Left hindlimb (tissue), 1 donor: ENCODE measurements around the gene WNT6.
A peak's percentile ranks its signal among the peaks of the same experiment; 100 is the strongest.

Experiments
- DNase-seq: peaks from one replicate; pipeline ENCODE4 v3.0.0-alpha.2; 2018

Gene WNT6

DNA sequence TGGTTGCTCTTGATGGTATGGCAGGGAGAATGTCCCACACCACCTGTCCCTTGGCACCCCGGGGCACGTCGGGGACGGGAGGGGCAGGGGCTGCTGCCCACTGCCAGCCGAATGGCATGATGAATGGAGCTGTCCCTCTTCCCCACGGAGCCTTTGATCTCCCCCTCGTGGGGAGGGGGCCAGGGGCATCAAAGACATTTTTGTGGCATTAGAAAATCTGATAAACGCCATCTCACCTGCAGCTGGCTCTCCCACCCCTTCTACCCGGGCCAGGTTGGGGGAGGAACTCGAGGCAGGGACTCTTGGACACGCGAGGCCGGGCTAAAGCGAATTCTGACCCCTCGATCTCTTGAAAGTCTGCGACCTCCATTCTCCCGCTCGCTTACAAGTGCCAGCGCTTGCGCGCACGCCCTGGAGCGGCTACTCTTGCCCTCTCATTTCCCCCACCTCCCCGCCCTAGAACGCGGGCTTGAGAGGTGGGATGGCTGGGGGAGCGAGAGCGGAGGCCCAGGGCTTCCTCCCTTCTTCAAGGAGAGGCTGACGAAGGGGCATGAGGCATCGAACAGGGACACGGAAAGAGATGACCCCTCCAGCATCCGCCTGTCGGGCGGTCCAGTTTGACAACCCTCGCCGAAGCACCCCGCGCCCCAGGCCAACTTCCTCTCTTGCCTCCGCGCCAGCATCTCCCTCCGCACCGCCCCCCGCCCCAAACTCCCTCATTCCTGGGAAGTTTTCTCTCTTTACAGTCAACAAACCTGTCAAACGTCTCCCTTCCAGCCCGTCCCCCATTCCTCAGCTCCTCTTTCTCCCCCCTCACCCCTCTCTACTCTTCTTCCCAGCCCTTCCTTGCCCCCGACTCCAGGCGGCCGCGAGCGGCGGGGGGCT is 692 bp upstream of the WNT6 start:
- no peak for DNase-seq

DNA sequence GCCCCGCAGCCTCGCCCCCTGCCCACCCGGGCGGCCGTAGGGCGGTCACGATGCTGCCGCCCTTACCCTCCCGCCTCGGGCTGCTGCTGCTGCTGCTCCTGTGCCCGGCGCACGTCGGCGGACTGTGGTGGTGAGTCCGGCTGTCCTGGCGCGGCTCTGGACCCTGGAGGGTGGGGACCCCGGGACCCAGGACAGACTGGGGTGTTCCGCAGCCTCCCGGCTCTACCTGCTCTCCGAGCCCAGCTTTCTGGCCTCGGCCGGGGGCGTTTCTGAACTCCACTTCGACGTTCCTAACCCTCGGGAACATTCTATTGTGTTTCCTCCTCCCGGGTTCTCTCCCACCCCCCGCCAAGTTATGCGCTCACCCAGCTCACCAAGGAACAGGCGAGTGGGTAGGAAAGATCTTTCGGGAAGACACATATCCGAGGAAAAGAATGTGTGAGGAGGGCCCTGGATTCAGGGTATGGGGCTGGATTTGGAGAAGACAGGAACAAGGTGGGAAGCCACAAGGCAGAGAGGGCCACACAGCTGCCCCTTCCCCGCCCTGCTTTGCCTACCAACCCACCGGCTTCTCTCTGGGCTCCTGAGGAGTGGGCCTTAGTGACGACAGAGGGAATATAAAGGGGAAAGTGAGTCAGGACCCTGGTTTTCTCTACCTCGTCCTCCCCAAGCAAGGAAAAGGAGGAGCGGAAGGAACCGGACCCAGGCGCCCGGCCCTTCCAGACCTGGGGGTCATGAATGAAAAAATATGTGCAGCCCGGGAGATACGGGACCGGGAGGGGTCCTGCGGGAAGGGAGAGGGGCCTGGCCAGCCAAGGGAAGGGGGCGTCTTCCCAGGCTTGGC is 605 bp downstream of the WNT6 start:
- no peak for DNase-seq

DNA sequence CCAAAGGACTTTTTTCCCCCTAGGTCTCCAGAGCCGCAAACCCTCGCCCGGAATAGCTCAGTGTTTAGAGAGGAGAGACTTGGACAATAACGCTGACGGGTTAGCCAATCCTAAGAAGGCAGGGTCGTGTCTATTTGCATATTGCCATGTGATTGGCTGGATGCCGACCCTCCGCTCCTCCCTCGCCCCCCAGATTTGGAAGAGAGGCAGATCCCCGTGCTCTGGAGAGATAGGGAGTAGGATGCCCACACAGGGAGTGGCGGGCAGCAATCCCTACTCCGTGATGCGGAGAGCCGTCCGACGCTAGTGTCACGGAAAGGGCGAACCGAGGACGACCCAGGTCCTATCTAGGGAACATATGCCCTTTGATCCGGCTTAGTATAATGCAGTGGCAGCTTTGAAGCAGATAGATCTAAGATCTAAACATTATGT is 1.4 kb downstream of the WNT6 start:
- DNase-seq: peak; percentile 79

DNA sequence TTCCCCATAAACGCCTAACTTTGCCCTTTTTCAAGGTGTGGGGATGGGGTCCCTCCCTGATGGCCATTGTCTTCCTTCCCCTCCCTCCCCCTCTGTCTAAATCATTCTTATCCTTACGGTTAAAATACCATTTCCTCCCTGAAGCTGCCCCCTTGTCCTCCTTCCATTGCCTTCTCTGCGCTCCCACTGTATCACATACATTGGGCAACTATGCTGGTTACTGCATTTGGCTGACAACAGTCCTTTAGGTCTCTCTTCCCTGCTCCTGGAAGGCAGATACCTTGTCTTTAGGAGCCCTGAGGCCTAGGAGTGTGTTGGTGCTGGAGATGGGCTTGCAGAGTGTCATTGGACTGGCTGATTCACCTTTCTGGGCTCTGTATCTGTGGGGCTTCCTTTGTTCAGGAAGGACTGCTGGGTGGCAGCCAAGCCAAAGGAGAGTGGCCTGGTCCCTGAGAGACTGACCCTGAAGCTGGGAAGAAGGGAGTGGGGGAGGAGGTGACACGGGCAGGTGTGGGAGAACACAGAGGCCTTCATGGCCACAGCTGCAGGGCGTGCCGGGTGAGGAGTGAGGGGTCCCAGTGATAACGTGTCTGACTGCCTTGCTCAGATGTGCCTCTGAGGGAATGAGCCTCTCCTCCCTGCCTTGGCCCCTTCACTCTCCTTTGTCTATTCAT is 2.2 kb downstream of the WNT6 start:
- DNase-seq: no peak

DNA sequence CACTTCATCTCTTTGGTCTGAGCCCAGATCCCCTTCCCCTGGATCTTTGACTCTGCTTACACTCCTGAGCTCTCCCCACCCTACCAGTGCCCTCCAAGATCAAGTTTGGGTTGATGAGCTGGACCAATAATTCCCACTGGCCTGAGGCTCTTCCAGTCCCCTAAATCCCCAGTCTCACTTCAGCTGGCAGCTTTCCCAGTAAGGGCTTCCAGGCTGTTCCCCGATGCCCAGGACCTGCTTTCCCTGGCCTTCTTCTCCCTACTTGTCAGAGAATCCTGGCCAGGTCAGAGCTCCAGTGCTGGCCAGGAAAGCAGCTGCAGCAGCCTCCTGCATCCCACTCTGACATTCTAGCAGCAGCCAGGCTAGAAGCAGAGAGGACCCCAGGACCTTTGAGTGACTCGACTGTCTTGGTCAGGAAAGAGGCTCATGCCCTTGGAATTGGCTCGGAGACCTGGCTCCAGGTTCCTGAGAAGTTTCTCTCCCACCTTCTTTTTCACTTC is 3.5 kb downstream of the WNT6 start:
- no peak for DNase-seq

- DNase-seq: no peak
These were observed 5.8 kb downstream of the WNT6 start for GRCh38 chr2:218865396-218865795.

DNA sequence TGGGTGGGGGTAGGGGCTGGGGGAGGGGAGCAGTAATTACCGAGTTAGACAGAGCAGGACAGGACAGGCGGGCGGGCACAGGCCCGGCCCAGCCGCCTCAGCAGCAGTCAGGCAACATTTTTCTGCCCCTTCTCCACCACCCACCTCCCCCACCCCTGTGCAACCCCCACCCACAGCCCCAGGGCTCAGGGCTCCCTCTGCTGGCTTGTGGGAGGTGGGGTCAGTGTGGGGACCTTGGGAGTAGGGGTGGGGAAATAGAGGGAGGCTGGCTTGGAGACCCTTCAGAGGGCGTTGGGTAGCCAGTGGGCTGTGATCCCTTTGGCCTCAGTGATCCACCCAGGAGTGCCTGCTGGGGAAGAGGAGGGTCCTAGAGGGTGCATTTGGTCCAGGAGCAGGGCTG is 6.4 kb downstream of the WNT6 start:
- no peak for DNase-seq

DNA sequence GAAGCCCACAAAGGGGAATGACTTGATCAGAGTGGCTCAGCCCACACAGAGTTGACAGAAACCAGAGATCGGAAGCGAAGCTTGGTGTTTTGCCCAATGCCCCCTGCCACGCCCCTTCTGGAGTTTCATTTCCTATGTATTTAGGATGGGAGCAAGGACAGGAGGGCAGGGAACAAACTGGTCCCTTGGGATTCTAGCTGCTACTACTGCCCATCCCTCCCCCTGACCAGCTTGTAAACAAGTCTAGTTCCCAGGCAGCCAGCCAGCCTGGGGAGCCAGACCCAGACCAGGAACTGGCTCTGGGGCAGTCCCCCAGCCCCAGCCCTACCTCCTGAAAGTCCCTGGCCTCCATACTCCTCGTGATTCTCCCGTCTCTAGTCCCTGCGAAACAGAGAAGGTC is 8.3 kb downstream of the WNT6 start:
- no peak for DNase-seq

- no peak for DNase-seq
These were observed 9.5 kb downstream of the WNT6 start for GRCh38 chr2:218869064-218869463.

DNA sequence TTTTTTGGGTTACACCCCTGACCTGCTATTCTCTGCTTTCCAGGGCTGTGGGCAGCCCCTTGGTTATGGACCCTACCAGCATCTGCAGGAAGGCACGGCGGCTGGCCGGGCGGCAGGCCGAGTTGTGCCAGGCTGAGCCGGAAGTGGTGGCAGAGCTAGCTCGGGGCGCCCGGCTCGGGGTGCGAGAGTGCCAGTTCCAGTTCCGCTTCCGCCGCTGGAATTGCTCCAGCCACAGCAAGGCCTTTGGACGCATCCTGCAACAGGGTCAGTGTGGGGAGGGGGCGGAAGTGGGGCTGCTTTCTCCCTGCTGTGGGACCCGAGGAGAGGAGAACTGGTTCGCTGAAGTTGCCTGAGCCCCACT is 11.4 kb downstream of the WNT6 start:
- peak; percentile 29 for DNase-seq

DNA sequence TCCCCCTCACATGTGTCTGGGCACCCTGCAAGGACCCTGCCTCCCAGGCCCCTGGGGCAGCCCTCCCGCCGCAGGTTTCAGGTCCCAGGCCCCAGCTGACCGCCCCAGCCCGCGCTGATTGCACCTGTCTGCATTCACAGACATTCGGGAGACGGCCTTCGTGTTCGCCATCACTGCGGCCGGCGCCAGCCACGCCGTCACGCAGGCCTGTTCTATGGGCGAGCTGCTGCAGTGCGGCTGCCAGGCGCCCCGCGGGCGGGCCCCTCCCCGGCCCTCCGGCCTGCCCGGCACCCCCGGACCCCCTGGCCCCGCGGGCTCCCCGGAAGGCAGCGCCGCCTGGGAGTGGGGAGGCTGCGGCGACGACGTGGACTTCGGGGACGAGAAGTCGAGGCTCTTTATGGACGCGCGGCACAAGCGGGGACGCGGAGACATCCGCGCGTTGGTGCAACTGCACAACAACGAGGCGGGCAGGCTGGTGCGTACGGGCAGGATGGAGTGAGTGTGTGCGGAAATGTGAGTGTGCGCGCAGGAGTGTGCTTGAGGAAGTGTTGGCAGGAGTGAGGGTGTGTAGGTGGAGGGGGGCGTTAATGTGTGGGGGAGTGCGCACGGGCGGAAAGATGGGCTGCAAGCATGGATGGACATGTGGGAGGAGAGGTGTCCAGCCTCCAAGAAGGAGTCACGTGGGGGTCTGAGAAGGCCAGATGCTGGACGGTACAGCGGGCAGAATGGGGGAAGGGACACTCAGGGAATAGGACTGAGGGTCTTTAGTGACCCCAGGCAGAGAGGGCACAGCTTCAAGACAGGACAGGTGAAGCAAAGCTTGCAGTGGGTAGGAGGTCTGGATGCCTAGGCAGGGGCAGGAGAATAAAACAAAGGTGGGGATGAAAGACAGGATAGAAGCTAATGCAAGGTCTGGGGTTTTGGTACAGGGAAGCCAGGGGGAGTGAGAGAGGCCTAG is 12.0 kb downstream of the WNT6 start:
- peak; percentile 20 for DNase-seq

GRCh38 chr2:218872645-218873358 is 13.2 kb downstream of the WNT6 start:
- DNase-seq: peak; percentile 21

DNA sequence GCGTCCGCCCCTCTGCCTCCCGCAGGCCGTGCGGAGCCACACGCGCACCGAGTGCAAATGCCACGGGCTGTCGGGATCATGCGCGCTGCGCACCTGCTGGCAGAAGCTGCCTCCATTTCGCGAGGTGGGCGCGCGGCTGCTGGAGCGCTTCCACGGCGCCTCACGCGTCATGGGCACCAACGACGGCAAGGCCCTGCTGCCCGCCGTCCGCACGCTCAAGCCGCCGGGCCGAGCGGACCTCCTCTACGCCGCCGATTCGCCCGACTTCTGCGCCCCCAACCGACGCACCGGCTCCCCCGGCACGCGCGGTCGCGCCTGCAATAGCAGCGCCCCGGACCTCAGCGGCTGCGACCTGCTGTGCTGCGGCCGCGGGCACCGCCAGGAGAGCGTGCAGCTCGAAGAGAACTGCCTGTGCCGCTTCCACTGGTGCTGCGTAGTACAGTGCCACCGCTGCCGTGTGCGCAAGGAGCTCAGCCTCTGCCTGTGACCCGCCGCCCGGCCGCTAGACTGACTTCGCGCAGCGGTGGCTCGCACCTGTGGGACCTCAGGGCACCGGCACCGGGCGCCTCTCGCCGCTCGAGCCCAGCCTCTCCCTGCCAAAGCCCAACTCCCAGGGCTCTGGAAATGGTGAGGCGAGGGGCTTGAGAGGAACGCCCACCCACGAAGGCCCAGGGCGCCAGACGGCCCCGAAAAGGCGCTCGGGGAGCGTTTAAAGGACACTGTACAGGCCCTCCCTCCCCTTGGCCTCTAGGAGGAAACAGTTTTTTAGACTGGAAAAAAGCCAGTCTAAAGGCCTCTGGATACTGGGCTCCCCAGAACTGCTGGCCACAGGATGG is 14.0 kb downstream of the WNT6 start:
- peak; percentile 18 for DNase-seq

- DNase-seq: no peak
These were observed 16.2 kb downstream of the WNT6 start for GRCh38 chr2:218875692-218876246.

DNA sequence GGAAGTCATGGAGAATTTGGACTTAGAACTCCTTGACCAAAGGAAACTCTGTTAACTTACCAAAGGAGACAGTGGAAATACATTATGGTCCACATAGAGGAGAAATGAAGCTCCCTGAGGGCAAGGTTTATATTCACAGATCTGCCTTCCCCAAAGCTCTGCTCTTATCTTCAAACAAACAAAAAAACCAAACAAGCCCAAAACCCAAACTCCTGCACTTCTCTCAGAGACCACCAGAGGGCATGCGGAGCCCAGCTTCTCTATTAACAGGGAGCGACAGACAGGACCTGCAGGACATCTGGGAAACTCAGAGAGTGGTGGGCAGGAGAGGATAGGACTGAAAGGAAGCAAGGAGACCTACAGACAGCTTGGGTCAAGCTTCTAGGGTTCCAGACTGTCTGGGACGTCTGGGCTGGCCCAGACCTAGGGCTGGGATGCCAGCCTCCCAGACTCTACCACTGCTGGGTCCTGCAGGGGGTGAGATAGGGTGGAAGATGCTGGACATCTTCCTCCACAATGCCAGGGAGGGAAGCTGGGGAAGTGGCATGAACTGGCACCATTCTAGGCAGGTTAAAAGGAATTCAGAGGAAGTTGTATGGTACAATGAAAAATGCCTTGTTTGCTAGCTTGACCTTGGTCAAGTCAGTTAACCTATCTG is 17.1 kb downstream of the WNT6 start:
- DNase-seq: peak; percentile 66

- DNase-seq: peak; percentile 13
These were observed 17.7 kb downstream of the WNT6 start for GRCh38 chr2:218877331-218877730.

DNA sequence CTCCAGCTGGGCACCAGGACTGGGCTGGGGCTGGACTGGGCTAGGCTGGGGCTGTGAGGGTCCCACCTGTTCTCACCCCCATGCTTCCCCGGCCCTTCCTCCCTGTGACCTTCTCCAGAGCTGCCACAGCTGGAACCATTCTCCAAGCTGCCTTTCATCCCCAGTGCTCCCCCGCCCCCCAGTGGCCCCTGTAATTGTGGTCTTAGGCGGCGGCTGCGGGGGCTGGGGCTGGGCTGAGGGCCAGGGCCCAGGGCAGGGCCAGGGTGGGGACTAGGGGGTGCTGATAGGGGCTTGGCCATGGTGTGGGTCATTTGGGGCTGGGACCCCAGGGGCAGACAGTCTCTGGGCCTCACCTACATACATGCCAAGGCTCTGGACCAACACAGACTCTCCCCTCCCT is 18.3 kb downstream of the WNT6 start:
- peak; percentile 28 for DNase-seq

- DNase-seq: peak; percentile 3
These were observed 18.9 kb downstream of the WNT6 start for GRCh38 chr2:218878486-218878885.
